ENCODE results near the gene DYNLT3.

The DYNLT3 gene

DNA sequence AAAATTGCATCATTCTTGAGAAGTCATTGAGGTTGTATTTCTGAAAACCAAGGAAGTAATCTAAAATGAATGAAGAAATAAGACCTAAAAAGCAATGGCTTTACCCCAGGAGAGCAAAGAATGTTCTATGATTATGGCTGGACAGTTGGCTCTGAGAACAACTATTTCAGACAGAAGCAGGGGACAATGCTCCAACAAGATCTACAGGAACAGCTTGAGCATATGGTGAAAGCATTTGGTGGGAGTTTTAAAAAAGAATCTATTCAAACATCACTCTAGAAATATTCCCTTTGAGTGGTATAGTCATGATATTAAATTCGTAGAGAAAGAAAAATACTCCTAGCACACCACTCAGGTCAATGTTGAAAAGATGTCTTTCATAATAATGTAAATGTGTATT lies 26.7 kb downstream of the DYNLT3 start:
- Histone ChIP-seq H3K27ac (no peak overlapping the region), H3K9ac (no peak overlapping the region), H3K4me1 (no peaks in the 10 kb centered on the region), H3K36me3 (ENCODE audit: control insufficient read depth, insufficient read depth, low read length) (no peaks in the 10 kb centered on the region), H3K4me2 (ENCODE audit: low read length) (no peak overlapping the region), H2AFZ (no peak overlapping the region), H3K27me3 (ENCODE audit: control insufficient read depth, insufficient read depth, low read length) (no peaks in the 10 kb centered on the region), H3K9me3 (ENCODE audit: control insufficient read depth, low read length) (no peaks in the 10 kb centered on the region), H3K79me2 (no peaks in the 10 kb centered on the region), H3K4me3 (ENCODE audit: low read depth, low read length) (no peak overlapping the region)
- TF ChIP-seq, protein P1, sequence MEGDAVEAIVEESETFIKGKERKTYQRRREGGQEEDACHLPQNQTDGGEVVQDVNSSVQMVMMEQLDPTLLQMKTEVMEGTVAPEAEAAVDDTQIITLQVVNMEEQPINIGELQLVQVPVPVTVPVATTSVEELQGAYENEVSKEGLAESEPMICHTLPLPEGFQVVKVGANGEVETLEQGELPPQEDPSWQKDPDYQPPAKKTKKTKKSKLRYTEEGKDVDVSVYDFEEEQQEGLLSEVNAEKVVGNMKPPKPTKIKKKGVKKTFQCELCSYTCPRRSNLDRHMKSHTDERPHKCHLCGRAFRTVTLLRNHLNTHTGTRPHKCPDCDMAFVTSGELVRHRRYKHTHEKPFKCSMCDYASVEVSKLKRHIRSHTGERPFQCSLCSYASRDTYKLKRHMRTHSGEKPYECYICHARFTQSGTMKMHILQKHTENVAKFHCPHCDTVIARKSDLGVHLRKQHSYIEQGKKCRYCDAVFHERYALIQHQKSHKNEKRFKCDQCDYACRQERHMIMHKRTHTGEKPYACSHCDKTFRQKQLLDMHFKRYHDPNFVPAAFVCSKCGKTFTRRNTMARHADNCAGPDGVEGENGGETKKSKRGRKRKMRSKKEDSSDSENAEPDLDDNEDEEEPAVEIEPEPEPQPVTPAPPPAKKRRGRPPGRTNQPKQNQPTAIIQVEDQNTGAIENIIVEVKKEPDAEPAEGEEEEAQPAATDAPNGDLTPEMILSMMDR (IDR thresholded peaks at IDR 0.05) = no peak

DNA sequence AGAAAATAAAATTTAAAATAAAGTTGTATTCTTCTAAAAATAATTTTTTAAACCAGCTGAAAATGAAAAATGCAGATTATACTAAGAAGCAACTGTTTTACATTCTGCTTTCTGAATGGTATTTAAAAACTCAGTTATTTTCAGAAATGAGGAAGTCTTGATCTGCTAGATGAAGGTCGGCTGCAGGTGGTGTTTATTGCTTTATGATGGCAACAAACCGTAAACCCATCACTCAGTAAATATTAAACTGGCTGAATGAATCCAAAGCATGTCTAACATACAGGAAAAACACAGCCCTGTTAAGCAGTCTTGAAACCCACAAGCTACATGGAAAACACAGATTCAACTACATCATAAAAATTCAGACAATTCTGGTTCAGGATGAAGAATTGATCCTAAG lies 29.3 kb downstream of the DYNLT3 start:
- TF ChIP-seq, protein P1 (IDR thresholded peaks at IDR 0.05) = no peak
- H3K27me3 ChIP-seq (ENCODE audit: control insufficient read depth, insufficient read depth, low read length) = no peaks in the 10 kb centered on the region
- H3K79me2 ChIP-seq = no peaks in the 10 kb centered on the region

DNA sequence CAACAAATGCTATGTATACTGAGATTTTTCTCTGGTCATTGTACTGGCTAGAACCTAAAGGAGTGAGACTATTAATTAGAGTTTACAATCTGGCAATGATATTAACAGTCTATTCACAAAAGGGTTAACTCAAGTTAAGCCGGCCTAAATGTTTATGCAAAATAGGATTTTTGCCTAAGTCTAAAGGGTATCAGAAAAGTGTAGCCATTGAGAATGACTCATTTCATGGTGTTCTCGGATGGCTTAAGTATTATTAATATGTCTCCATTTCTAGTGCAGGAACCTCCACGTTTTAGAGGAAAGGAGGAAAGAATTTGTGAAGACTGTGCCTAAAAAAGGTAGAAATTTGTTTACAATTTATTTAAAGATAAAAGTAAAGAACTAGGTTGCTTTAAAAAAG lies 29.8 kb downstream of the DYNLT3 start:
- Histone ChIP-seq H2AFZ (no peak overlapping the region), H3K4me3 (ENCODE audit: low read depth, low read length) (no peak overlapping the region), H3K27ac (no peak overlapping the region), H3K9me3 (ENCODE audit: control insufficient read depth, low read length) (no peaks in the 10 kb centered on the region), H3K27me3 (ENCODE audit: control insufficient read depth, insufficient read depth, low read length) (no peaks in the 10 kb centered on the region), H3K4me2 (ENCODE audit: low read length) (no peak overlapping the region), H3K36me3 (ENCODE audit: control insufficient read depth, insufficient read depth, low read length) (no peaks in the 10 kb centered on the region), H3K4me1 (no peaks in the 10 kb centered on the region), H3K9ac (no peak overlapping the region), H3K79me2 (no peaks in the 10 kb centered on the region)
- TF ChIP-seq, protein P1 (IDR thresholded peaks at IDR 0.05) = no peak

More for the DNA sequence above, 29.3 kb downstream of the DYNLT3 start:
- Histone ChIP-seq H3K9me3 (ENCODE audit: control insufficient read depth, low read length) (no peaks in the 10 kb centered on the region), H3K36me3 (ENCODE audit: control insufficient read depth, insufficient read depth, low read length) (no peaks in the 10 kb centered on the region), H3K4me3 (ENCODE audit: low read depth, low read length) (no peak overlapping the region), H3K9ac (no peak overlapping the region), H3K27ac (no peak overlapping the region), H3K4me2 (ENCODE audit: low read length) (no peak overlapping the region), H3K4me1 (no peaks in the 10 kb centered on the region), H2AFZ (no peak overlapping the region)

DNA sequence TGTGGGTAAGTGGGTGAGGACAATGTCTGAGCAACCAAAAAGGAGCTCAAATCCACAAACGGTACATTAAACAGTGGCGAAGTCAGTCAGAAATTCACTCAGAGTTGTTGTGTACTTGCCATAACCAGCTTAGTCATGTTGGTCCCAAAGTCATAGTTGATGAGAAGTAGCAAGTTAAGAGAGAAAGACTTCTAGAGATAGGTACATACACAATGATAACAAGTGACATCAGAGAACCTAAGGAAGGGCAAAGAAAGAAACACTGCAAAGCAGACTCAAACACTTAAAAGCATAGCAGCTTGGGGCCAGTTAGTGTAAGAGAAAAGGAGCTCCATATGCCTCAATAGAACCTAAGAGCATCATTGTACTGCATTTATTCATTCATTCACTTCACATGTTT lies 30.2 kb downstream of the DYNLT3 start:
- TF ChIP-seq, protein P1 (IDR thresholded peaks at IDR 0.05) = no peak
- no peaks in the 10 kb centered on the region for H3K4me1 ChIP-seq
- no peaks in the 10 kb centered on the region for H3K27me3 ChIP-seq (ENCODE audit: control insufficient read depth, insufficient read depth, low read length)
- H3K27ac ChIP-seq = no peak overlapping the region
- H3K4me2 ChIP-seq (ENCODE audit: low read length) = no peak overlapping the region
- no peaks in the 10 kb centered on the region for H3K36me3 ChIP-seq (ENCODE audit: control insufficient read depth, insufficient read depth, low read length)
- no peak overlapping the region for H3K4me3 ChIP-seq (ENCODE audit: low read depth, low read length)
- H3K9me3 ChIP-seq (ENCODE audit: control insufficient read depth, low read length) = no peaks in the 10 kb centered on the region
- H2AFZ ChIP-seq = no peak overlapping the region
- H3K79me2 ChIP-seq = no peaks in the 10 kb centered on the region
- H3K9ac ChIP-seq = no peak overlapping the region

DNA sequence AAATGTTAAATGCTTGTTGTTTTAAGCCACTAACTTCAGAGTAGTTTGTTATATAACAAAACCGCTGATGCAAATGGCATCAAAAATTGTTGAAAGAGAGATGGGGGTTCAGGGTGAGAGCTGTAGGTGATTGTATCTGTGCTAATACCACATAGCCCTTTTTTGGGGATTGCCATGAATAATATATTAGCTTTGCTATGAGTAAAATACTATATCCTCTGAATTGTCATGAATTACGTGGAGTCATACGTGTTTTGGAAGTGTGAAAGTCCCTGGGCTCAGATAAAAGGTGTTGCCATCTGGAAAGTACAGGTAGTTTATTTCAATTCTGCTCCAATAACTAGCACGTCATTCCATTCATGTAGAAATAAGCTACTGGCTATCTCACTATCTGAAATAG lies 30.6 kb downstream of the DYNLT3 start:
- no peaks in the 10 kb centered on the region for H3K36me3 ChIP-seq (ENCODE audit: control insufficient read depth, insufficient read depth, low read length)

More for the DNA sequence above, 30.6 kb downstream of the DYNLT3 start:
- H3K4me1 ChIP-seq = no peaks in the 10 kb centered on the region
- H3K9ac ChIP-seq = no peak overlapping the region
- no peaks in the 10 kb centered on the region for H3K27me3 ChIP-seq (ENCODE audit: control insufficient read depth, insufficient read depth, low read length)
- no peak overlapping the region for H3K4me3 ChIP-seq (ENCODE audit: low read depth, low read length)
- no peaks in the 10 kb centered on the region for H3K9me3 ChIP-seq (ENCODE audit: control insufficient read depth, low read length)
- no peaks in the 10 kb centered on the region for H3K79me2 ChIP-seq
- no peak overlapping the region for H2AFZ ChIP-seq
- no peak overlapping the region for H3K4me2 ChIP-seq (ENCODE audit: low read length)
- TF ChIP-seq, protein P1 (IDR thresholded peaks at IDR 0.05) = no peak
- H3K27ac ChIP-seq = no peak overlapping the region
